OCI-LY7 (cell line): ENCODE results near the gene POLR2F. TPM values are rescaled to one million over a fixed set of nuclear protein-coding genes. Genes with fewer than 3 reads are reported as not detected.

Experiments
- BruUV-seq: library from RNA; stranded (reverse); fragments of 400-500 nt; replicated peaks from 2 replicates; lab custom pipeline; 2021; lab: Mats Ljungman, UMichigan
- CTCF ChIA-PET: fragments of 300-600 bp; sonication (Branson Sonifier 250); formaldehyde crosslinking; loops from one replicate; lab custom pipeline; 2022; ENCODE audit warnings: antibody characterized with exemption; ENCODE audit not compliant: unreplicated experiment; lab: Charles Lee
- POLR2A ChIA-PET: fragments of 300-600 bp; sonication (Branson Sonifier 250); formaldehyde crosslinking; loops from one replicate; lab custom pipeline; 2022; ENCODE audit warnings: antibody characterized with exemption; lab: Charles Lee
- DNase-seq: peaks from one replicate; pipeline ENCODE4 v3.0.0-alpha.2; 2015; ENCODE audit warnings: low spot score
- H2AFZ ChIP-seq: fragments of 200-600 bp; sonication (generic), shearing (Covaris generic); 2 replicates; pipeline ENCODE4 v1.6.1; 2014; ENCODE audit warnings: mild to moderate bottlenecking, antibody characterized with exemption, low read length, moderate library complexity
- H3K27ac ChIP-seq: fragments of 200-600 bp; sonication (generic); 2 replicates; pipeline ENCODE4 v1.5.1; 2014; ENCODE audit warnings: mixed run types, low read depth, mild to moderate bottlenecking, moderate library complexity, low read length, inconsistent platforms; ENCODE audit not compliant: poor library complexity, severe bottlenecking
- H3K36me3 ChIP-seq: fragments of 200-600 bp; sonication (generic); 2 replicates; pipeline ENCODE4 v1.6.1; 2014; ENCODE audit warnings: mild to moderate bottlenecking, antibody characterized with exemption, low read length, moderate library complexity, mixed read lengths; ENCODE audit not compliant: insufficient read depth
- H3K4me1 ChIP-seq: fragments of 200-600 bp; sonication (generic); 2 replicates; pipeline ENCODE4 v1.5.1; 2014; ENCODE audit warnings: mild to moderate bottlenecking, low read length; ENCODE audit not compliant: insufficient read depth, poor library complexity, severe bottlenecking
- H3K4me2 ChIP-seq: fragments of 200-600 bp; sonication (generic); 2 replicates; pipeline ENCODE4 v1.6.1; 2014; ENCODE audit warnings: mild to moderate bottlenecking, low read length
- H3K4me3 ChIP-seq: fragments of 200-600 bp; sonication (generic); 2 replicates; pipeline ENCODE4 v1.5.1; 2014; ENCODE audit warnings: mild to moderate bottlenecking, low read depth, low read length; ENCODE audit not compliant: poor library complexity, severe bottlenecking
- H3K79me2 ChIP-seq: fragments of 200-600 bp; sonication (generic); 2 replicates; pipeline ENCODE4 v1.6.1; 2016; ENCODE audit warnings: low read depth, mild to moderate bottlenecking, low read length, moderate library complexity, mixed read lengths; ENCODE audit not compliant: insufficient read depth
- H3K9me2 ChIP-seq: fragments of 200-600 bp; sonication (generic); 2 replicates; pipeline ENCODE4 v1.6.1; 2016; ENCODE audit warnings: mild to moderate bottlenecking, low read length, mixed read lengths; ENCODE audit not compliant: insufficient read depth
- H3K9me3 ChIP-seq: fragments of 200-600 bp; sonication (generic); 2 replicates; pipeline ENCODE4 v1.6.1; 2014; ENCODE audit warnings: mild to moderate bottlenecking, mixed run types, low read length, mixed read lengths
- H4K20me1 ChIP-seq: fragments of 200-600 bp; sonication (generic); 2 replicates; pipeline ENCODE4 v1.6.1; 2014; ENCODE audit warnings: mild to moderate bottlenecking, antibody characterized with exemption, low read length, moderate library complexity, mixed read lengths; ENCODE audit not compliant: insufficient read depth
- EZH2phosphoT487 ChIP-seq: fragments of 200-600 bp; sonication (generic); IDR thresholded peaks from 2 replicates; pipeline ENCODE4 v1.6.1; 2018; ENCODE audit warnings: low read depth, borderline replicate concordance, mild to moderate bottlenecking, mixed run types, antibody characterized with exemption, low read length, moderate library complexity, mixed read lengths
- intact Hi-C: fragments of 100-400 bp; cut with micrococcal nuclease; formaldehyde crosslinking; loops from one replicate; pipeline ENCODE4 v1.10.0; 2022; ENCODE audit not compliant: unreplicated experiment
- total RNA-seq, 2 experiments: library from RNA; depleted of rRNA in 1 of 2; stranded (reverse); fragments of >200 nt in 1 of 2; shearing (Covaris generic) in 1 of 2; gene quantifications; 2 replicates each; pipeline ENCODE4 v1.2.3, GENCODE V29; 2014 to 2022
- TF ChIP-seq, protein P1 (sequence below): fragments of 200-600 bp; sonication (generic); conservative IDR thresholded peaks from 2 replicates; pipeline ENCODE4 v1.5.1; 2014; ENCODE audit warnings: mild to moderate bottlenecking, antibody characterized with exemption, low read length, moderate library complexity, mixed read lengths

Gene POLR2F
- total RNA-seq, 2 experiments from 2014 or later, result 71.2 to 85.9 TPM

DNA sequence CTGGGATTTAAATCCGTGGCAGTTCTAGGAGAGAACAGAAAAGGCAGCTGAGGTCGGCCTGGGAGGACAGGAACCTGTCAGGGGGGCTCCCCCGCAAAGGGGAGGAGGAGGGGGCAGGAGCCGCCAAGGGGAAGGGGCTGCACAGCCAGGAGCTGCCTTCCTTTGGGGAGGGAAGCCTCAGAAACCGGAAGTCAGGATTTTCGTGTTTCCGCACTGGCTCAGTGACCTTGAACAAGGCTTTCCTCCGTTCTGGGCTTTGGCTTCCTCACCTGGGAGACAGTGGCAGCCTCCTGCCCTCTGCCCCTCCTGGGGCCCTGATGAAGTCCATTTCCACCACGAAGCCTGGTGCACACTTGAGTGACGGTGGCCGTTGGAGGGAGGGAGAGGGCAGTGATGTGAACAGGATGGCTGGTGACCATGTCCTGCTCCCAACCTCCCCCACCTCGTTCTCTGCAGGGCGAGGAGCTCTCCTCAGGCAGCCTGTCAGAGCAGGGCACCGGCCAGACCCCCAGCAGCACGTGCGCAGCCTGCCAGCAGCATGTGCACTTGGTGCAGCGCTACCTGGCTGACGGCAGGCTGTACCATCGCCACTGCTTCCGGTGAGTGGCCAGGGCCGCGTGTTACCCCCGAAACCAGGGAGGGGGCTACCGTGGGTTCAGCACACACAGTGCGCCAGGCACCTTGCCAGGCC lies 34.8 kb upstream of the POLR2F start:
- Histone ChIP-seq H3K4me1 (peaks cover 26% of the 10 kb centered on the region), H3K79me2 (no peaks in the 10 kb centered on the region), H3K9me3 (no peaks in the 10 kb centered on the region), H3K36me3 (peaks cover 6% of the 10 kb centered on the region; the same call in 1 of the 2 replicates), H2AFZ (peak overlapping the region; percentile 26; the same call in 1 of the 2 replicates), H3K27ac (peak overlapping the region; percentile 72), H4K20me1 (no peaks in the 10 kb centered on the region), H3K4me3 (no peak overlapping the region), H3K9me2 (no peaks in the 10 kb centered on the region), H3K4me2 (peak overlapping the region; percentile 59)
- DNase-seq, result peak; percentile 33
- intact Hi-C loops, result no loop called here
- TF ChIP-seq, protein P1, sequence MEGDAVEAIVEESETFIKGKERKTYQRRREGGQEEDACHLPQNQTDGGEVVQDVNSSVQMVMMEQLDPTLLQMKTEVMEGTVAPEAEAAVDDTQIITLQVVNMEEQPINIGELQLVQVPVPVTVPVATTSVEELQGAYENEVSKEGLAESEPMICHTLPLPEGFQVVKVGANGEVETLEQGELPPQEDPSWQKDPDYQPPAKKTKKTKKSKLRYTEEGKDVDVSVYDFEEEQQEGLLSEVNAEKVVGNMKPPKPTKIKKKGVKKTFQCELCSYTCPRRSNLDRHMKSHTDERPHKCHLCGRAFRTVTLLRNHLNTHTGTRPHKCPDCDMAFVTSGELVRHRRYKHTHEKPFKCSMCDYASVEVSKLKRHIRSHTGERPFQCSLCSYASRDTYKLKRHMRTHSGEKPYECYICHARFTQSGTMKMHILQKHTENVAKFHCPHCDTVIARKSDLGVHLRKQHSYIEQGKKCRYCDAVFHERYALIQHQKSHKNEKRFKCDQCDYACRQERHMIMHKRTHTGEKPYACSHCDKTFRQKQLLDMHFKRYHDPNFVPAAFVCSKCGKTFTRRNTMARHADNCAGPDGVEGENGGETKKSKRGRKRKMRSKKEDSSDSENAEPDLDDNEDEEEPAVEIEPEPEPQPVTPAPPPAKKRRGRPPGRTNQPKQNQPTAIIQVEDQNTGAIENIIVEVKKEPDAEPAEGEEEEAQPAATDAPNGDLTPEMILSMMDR, result no peak
- CTCF ChIA-PET, result interaction anchor here (1.0 kb wide), 1 partner anchor 13 kb away, joined by 3 read pairs; the partner anchor contains the start of gene MICALL1
- POLR2A ChIA-PET, result interaction anchor here (0.6 to 0.7 kb wide), 2 partner anchors 17 to 36 kb away, joined by 3 read pairs; no protein-coding TSS in a partner anchor
- BruUV-seq, result no TSS peak

DNA sequence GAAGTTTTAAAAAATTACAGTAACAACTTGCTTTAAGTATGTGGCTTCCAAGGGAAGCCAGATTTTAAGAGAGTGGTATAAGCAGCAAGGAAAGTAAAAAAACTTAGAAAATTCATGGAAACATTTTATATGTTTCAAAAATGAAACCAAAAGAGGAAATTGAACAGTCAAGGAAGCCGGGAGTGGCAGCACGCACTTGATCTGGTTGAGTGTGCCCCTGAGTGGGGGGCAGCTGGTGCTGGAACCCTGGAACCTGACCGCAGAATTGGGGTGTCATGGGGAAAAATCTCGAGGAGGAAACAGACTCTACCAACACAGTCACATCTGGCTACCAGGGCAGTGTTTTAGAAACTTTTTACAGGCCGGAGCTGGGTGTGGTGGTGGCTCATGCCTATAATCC lies 33.4 kb upstream of the POLR2F start:
- no peak for TF ChIP-seq EZH2phosphoT487
- TF ChIP-seq, protein P1, result no peak
- Histone ChIP-seq H3K4me1 (peaks cover 26% of the 10 kb centered on the region), H3K4me3 (no peak overlapping the region), H3K27ac (no peak overlapping the region), H3K79me2 (no peaks in the 10 kb centered on the region), H3K36me3 (peaks cover 6% of the 10 kb centered on the region; the same call in 1 of the 2 replicates), H3K9me2 (no peaks in the 10 kb centered on the region), H3K9me3 (no peaks in the 10 kb centered on the region), H3K4me2 (peak overlapping the region; percentile 13; the same call in 1 of the 2 replicates), H4K20me1 (no peaks in the 10 kb centered on the region), H2AFZ (no peak overlapping the region)
- DNase-seq, result no peak
- intact Hi-C loops, result no loop called here
- CTCF ChIA-PET, result no interaction called here
- no TSS peak for BruUV-seq
- POLR2A ChIA-PET, result interaction anchor here (0.7 kb wide), 2 partner anchors 14 to 292 kb away, joined by 3 to 4 read pairs; no protein-coding TSS in a partner anchor

DNA sequence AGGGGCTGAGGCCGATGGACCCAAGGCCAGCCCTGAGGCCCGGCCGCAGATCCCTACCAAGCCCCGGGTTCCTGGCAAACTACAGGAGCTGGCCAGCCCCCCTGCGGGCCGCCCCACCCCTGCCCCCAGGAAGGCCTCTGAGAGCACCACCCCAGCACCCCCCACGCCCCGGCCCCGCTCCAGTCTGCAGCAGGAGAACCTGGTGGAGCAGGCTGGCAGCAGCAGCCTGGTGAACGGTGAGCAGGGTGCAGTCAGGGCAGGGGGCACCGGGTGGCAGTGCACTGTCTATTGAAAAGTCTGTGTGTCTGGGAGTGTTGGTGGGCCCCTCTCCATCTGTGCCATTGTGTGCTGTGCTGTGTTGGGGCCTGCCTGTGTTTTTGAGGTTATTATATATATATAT lies 31.3 kb upstream of the POLR2F start:
- Histone ChIP-seq H3K79me2 (no peaks in the 10 kb centered on the region), H3K4me3 (no peak overlapping the region), H4K20me1 (no peaks in the 10 kb centered on the region), H3K9me2 (no peaks in the 10 kb centered on the region), H3K27ac (no peak overlapping the region), H3K4me2 (no peak overlapping the region), H3K36me3 (peaks cover 11% of the 10 kb centered on the region; the same call in 1 of the 2 replicates), H2AFZ (no peak overlapping the region), H3K4me1 (peaks cover 26% of the 10 kb centered on the region), H3K9me3 (no peaks in the 10 kb centered on the region)
- no TSS peak for BruUV-seq
- TF ChIP-seq, protein P1, result no peak
- TF ChIP-seq EZH2phosphoT487, result no peak
- ChIA-PET POLR2A (interaction anchor here (0.6 kb wide), 1 partner anchor 37 kb away, joined by 4 read pairs; no protein-coding TSS in a partner anchor), CTCF (no interaction called here)
- no peak for DNase-seq
- intact Hi-C loops, result no loop called here
